Endothelial cell of umbilical vein (primary cell): ENCODE data around the gene NTRK1.

Experiments
- EZH2 ChIP-seq: IDR thresholded peaks from 2 replicates; pipeline ENCODE4 v1.6.1; 2012; ENCODE audit warnings: borderline replicate concordance, low read depth, mild to moderate bottlenecking, moderate library complexity, low read length, inconsistent platforms; ENCODE audit not compliant: severe bottlenecking
- FOS ChIP-seq: IDR thresholded peaks from 2 replicates; pipeline ENCODE4 v1.6.1; 2011; ENCODE audit warnings: mild to moderate bottlenecking, low read length, moderate library complexity, borderline replicate concordance; ENCODE audit not compliant: insufficient read depth
- JUN ChIP-seq: IDR thresholded peaks from 2 replicates; pipeline ENCODE4 v1.6.1; 2011; ENCODE audit warnings: borderline replicate concordance, low read depth; ENCODE audit not compliant: insufficient read length, insufficient read depth
- MAX ChIP-seq: IDR thresholded peaks from 2 replicates; pipeline ENCODE4 v1.6.1; 2011; ENCODE audit not compliant: insufficient read depth, insufficient read length
- MYC ChIP-seq: IDR thresholded peaks from one replicate; pipeline ENCODE4 v1.6.1; 2011; ENCODE audit warnings: mild to moderate bottlenecking, low read depth, low read length
- POLR2A ChIP-seq: IDR thresholded peaks from 2 replicates; pipeline ENCODE4 v1.6.1; 2012; ENCODE audit warnings: low read depth, mild to moderate bottlenecking, control low read depth, low read length
- POLR2AphosphoS5 ChIP-seq: IDR thresholded peaks from 2 replicates; pipeline ENCODE4 v1.6.1; 2012; ENCODE audit warnings: low read depth, mild to moderate bottlenecking, control low read depth, low read length, moderate library complexity; ENCODE audit not compliant: insufficient read depth
- TF ChIP-seq, protein P1 (sequence below), 2 donors: IDR thresholded peaks; 1 replicate in 1 of 2; 2 replicates in 1 of 2; pipeline ENCODE4 v1.5.1; 2011; ENCODE audit warnings: low read length in 2 of 2, mild to moderate bottlenecking in 2 of 2, moderate library complexity in 2 of 2, control low read depth in 1 of 2, inconsistent platforms in 1 of 2, low read depth in 1 of 2; ENCODE audit not compliant: insufficient read depth in 1 of 2; ENCODE audit errors: extremely low read depth in 1 of 2

DNA sequence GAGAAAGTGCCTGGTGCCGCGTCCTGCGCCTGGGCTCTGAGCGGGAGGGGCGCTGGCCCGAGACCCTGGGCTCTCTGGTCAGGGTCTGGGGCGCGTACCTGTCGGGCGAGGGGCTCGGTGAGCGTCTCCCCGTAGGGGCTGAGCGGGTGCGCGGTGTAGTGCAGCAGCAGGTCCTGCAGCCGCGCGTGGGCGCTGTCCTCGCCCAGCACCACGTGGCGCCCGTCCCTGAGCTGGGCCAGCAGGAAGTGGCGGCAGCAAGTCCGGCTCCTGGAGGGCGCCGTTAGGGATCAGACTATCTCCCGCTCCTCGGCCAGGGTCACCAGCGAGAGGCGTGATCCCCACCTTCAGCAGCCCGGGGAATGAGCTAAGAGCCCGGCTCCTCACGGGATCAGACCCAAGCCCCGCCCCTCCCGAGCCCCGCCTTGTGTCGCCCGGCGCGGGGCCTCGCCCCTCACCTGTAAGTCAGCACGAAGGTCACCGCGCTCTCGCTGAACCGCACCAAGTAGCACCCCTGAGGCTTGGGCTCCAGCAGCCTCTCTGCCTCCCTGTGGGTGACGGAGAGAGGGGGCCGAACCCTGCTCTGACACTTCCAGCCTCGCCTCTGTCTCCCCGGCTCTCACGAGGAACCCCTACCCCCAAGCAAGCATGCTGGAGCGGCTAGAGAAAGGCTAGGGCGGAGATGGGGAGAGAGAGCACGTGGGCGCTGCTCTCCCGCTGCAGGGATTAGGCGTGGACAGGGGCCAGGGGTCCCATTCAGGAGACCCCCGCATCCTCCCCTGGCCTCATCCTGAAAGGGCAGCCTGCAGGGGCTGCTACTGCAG, 46.7 kb upstream of the NTRK1 start:
- TF ChIP-seq, protein P1, sequence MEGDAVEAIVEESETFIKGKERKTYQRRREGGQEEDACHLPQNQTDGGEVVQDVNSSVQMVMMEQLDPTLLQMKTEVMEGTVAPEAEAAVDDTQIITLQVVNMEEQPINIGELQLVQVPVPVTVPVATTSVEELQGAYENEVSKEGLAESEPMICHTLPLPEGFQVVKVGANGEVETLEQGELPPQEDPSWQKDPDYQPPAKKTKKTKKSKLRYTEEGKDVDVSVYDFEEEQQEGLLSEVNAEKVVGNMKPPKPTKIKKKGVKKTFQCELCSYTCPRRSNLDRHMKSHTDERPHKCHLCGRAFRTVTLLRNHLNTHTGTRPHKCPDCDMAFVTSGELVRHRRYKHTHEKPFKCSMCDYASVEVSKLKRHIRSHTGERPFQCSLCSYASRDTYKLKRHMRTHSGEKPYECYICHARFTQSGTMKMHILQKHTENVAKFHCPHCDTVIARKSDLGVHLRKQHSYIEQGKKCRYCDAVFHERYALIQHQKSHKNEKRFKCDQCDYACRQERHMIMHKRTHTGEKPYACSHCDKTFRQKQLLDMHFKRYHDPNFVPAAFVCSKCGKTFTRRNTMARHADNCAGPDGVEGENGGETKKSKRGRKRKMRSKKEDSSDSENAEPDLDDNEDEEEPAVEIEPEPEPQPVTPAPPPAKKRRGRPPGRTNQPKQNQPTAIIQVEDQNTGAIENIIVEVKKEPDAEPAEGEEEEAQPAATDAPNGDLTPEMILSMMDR (IDR thresholded peaks at IDR 0.05; ENCODE audit: extremely low read depth in 1 of 2, insufficient read depth in 1 of 2, low read depth in 1 of 2, low read length in 2 of 2): peak; percentile 64 to 85
- no peak for TF ChIP-seq POLR2AphosphoS5
- TF ChIP-seq EZH2: no peak
- peak; percentile 92 for TF ChIP-seq MAX
- no peak for TF ChIP-seq POLR2A
- no peak for TF ChIP-seq JUN
- peak; percentile 98 for TF ChIP-seq MYC
- TF ChIP-seq FOS: no peak
